ENCODE results near the gene CHURC1.

The CHURC1 gene

DNA sequence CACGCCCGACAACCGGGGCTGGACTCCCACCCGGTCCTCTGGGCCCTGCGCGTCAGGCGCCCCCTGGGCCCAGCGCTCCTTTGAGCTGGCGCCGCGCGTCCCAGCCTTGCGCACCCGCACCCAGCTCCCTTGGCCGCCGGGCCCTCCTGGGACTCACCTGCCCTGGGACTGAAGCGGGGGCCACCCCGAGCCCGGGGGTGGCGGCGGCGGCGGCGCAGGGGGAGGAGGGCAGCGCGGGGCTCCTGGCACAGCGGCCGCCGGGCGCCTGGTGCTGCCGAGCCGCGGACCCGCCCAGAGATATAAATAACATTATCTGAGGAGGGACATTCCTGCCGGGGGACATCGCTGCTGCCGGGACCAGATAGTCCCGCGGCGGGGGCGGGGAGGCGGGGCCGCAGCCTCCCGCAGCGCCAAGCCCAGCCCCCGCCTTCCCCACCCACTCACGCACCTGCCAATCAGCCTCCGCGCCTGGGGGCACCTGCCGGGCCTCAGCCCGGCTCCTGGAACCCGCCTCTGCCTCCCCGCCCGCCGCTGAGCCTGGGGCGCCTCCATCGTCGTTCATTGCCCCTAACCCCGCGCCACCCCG, 34.5 kb upstream of the CHURC1 start, which contains the start of gene SPTB:
Gene SPTB, minus strand, starts transcription at position 273 of the 586 bp plus-strand sequence. CDS start 56,813 bp downstream, outside the sequence.
- TF ChIP-seq, protein P1, sequence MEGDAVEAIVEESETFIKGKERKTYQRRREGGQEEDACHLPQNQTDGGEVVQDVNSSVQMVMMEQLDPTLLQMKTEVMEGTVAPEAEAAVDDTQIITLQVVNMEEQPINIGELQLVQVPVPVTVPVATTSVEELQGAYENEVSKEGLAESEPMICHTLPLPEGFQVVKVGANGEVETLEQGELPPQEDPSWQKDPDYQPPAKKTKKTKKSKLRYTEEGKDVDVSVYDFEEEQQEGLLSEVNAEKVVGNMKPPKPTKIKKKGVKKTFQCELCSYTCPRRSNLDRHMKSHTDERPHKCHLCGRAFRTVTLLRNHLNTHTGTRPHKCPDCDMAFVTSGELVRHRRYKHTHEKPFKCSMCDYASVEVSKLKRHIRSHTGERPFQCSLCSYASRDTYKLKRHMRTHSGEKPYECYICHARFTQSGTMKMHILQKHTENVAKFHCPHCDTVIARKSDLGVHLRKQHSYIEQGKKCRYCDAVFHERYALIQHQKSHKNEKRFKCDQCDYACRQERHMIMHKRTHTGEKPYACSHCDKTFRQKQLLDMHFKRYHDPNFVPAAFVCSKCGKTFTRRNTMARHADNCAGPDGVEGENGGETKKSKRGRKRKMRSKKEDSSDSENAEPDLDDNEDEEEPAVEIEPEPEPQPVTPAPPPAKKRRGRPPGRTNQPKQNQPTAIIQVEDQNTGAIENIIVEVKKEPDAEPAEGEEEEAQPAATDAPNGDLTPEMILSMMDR (conservative IDR thresholded peaks at IDR 0.05; ENCODE audit: low read depth): no peak
- H3K27ac ChIP-seq: no peak within 1 kb of the TSS
- ChIA-PET POLR2A (ENCODE audit: low non-redundant PET) (interaction anchor here (0.7 to 0.8 kb wide), 2 partner anchors 17 to 376 kb away, joined by 3 to 4 read pairs; no protein-coding TSS in a partner anchor), CTCF (interaction anchor here (0.5 to 5.3 kb wide), 6 partner anchors 12 to 88 kb away, joined by 3 to 34 read pairs (median 6); no protein-coding TSS in a partner anchor)
- peak; percentile 10 for DNase-seq (ENCODE audit: low spot score)

DNA sequence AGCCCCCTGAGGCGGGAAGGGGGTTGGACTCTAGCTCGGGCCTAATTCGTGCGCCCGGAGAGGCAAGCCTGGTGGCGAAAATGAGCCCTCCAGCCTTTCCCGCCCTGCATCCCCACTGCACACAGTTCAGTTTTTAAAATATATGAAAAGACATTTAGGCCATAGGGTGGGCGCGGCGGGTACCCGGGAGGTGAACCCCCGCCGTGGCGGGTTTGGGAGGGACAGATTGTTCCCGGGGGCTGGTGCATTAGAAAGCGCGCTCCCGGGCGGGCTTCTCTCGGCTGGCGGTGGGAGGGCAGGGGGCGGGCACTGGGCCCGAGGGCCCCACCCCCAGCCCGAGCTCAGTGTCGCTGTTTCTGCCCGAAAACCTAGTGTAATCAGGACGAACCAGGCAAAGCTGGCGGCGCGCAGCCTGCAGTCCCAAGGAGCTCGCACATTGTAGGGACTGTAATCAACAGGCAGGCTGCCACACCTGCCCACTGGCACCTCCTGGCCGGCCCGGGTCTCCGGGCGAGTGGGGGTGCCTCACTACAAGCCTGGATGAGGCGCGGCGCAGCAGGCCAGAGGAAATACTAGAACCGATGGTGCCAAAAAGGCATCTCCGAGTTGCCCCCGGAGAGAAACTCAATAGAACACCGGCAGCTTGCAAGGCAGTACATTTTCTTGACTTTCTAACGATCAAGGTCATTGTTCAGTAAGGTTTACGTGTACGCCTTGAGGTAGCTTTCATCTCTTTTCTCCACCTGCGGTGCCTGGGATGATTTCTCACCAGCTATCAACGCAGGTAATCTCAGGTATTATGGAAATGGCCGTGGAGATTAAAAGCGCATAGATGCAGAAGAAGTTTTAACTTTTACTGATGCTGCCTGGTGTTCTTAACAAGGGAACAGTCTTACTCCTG, 33.8 kb upstream of the CHURC1 start:
- TF ChIP-seq, protein P1 (conservative IDR thresholded peaks at IDR 0.05; ENCODE audit: low read depth): no peak
- ChIA-PET POLR2A (ENCODE audit: low non-redundant PET) (interaction anchor here (0.7 kb wide), 2 partner anchors 12 to 377 kb away, joined by 3 to 4 read pairs; no protein-coding TSS in a partner anchor), CTCF (interaction anchor here (0.5 to 5.3 kb wide), 5 partner anchors 12 to 89 kb away, joined by 3 to 34 read pairs (median 6); no protein-coding TSS in a partner anchor)
- no peak overlapping the region for H3K27ac ChIP-seq
- DNase-seq (ENCODE audit: low spot score): peak; percentile 30

- CTCF ChIA-PET: interaction anchor here (0.7 kb wide), 1 partner anchor 312 kb away, joined by 3 read pairs; no protein-coding TSS in a partner anchor
- TF ChIP-seq, protein P1 (conservative IDR thresholded peaks at IDR 0.05; ENCODE audit: low read depth): no peak
- POLR2A ChIA-PET (ENCODE audit: low non-redundant PET): no interaction called here
- DNase-seq (ENCODE audit: low spot score): no peak
- no peak overlapping the region for H3K27ac ChIP-seq
These were observed 28.7 kb upstream of the CHURC1 start for GRCh38 chr14:64885559-64885958.

GRCh38 chr14:64889352-64889751, 24.9 kb upstream of the CHURC1 start:
- ChIA-PET POLR2A (ENCODE audit: low non-redundant PET) (no interaction called here), CTCF (no interaction called here)
- DNase-seq (ENCODE audit: low spot score): no peak
- TF ChIP-seq, protein P1 (conservative IDR thresholded peaks at IDR 0.05; ENCODE audit: low read depth): no peak
- no peak overlapping the region for H3K27ac ChIP-seq

DNA sequence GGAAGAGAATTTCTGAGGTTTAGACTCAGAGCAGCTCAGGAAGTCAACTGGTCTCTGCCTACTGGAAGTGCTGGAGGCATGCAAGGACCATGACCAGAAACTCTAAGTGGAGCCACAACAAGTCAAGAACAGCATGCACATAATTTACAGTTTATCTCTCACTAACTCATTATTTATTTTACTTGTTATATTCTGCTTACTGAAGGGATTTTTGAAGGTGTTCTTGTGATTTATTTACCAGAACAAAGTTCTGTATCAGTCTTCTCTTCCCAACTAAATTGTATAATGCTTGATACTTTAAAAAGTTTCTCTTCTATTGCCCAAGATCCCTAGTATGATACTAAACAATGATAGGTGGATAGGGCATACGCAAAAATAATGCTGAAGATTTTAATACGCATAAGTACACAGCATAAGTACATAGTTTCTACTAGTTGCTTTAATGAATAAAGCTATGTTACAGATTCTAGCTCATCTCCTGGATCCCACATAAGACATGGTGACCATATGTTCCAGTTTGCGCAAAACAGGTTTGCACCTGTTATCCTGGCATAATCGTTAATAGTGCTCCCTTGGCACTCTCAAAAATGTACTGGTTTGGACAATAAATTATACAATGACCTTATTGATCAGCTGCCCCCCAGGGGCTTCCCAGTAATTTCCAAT, 22.9 kb upstream of the CHURC1 start:
- H3K27ac ChIP-seq: no peak overlapping the region
- ChIA-PET CTCF (interaction anchor here (0.5 to 3.2 kb wide), 14 partner anchors 9 to 375 kb away, joined by 3 to 36 read pairs (median 3); partner anchors contain the start of gene SPTB), POLR2A (ENCODE audit: low non-redundant PET) (no interaction called here)
- DNase-seq (ENCODE audit: low spot score): no peak
- TF ChIP-seq, protein P1 (conservative IDR thresholded peaks at IDR 0.05; ENCODE audit: low read depth): no peak
